ENCODE results near the gene C14orf132.

The C14orf132 gene

DNA sequence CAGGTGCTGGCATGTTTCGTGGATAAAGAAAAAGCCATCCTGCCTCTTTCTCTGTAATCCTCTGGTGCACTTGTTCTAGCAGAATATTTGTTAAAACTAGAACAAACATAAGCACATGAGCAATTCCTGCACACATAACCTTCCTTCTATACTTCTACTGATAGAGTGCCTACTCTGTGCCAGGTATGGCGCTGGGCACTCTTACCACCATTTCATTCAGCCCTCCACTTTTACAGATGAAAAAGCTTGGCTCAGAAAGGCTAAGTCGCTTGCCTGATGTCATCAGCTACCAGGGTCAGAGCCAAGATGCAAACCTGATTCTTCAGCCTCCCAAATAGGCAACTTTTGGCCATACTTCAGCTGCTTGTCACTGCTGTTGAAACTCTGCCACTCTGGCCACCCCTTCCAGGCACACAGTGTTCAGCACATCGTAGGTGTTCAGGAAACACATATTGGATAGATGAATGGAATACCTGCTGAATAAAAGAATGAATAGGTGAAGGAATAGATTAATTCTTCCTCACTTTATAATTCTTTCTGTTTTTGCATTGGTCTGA, 10.0 kb upstream of the C14orf132 start:
- FAIRE-seq (no peak), DNase-seq (ENCODE audit: insufficient read length, low spot score) (no peak)
- TF ChIP-seq POLR2A (IDR thresholded peaks at IDR 0.05; ENCODE audit: low read depth, low read length) = no peak

DNA sequence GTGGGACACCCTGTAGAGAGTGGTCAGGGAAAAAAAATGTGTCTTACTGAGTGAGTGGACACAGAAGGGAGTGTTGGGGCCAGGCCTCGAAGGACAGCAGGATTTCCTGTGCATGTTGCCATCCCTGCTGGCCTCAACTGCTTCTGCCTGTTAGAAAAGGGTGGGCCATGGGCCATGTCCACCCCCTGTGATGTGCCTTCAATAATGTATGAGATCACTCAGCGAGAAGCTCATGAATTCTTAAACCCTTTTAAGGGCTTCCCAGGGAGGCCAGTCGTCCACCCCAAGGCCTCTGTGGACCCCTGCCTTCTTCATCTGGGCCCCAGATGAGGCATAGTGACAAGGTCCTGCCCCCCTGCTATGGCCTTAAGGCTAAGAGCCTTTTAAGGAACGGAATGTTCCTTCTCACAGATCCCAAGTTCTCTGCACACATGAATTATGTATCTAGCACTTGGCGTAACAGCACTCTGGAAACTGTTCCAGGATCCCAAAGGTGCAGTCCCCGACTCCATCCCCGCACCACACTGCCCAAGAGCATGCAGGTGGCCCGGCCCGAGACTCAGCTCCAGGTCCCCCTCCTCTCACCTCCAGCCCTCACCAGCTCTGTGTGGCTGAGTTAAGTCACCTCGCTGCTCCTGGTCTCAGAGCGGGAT, 8.9 kb upstream of the C14orf132 start:
- no peak for TF ChIP-seq POLR2A (IDR thresholded peaks at IDR 0.05; ENCODE audit: low read depth, low read length)
- no peak for FAIRE-seq

DNA sequence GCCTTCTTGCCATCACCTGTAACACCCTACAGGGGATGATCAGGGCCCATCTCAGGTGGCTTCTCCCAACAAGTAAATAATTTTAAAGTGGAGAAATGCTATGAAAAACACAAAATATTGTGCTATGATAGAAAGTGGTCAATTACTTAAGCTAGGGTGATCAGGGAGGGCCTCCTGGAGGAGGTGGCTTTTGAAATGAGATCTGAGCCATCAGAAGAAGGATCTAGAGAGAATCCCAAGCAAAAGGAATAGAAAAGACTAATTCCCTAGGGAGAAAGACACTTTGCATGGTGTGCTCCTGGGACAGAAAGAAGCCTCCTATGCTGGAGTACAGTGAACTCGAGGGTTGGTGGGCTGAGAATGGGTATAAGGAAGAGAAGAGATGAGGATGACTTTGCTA, 7.5 kb upstream of the C14orf132 start:
- TF ChIP-seq POLR2A (IDR thresholded peaks at IDR 0.05; ENCODE audit: low read depth, low read length) = no peak
- DNase-seq (ENCODE audit: insufficient read length, low spot score) = no peak
- no peak for FAIRE-seq

More for the DNA sequence above, 8.9 kb upstream of the C14orf132 start:
- DNase-seq (ENCODE audit: insufficient read length, low spot score) = no peak

DNA sequence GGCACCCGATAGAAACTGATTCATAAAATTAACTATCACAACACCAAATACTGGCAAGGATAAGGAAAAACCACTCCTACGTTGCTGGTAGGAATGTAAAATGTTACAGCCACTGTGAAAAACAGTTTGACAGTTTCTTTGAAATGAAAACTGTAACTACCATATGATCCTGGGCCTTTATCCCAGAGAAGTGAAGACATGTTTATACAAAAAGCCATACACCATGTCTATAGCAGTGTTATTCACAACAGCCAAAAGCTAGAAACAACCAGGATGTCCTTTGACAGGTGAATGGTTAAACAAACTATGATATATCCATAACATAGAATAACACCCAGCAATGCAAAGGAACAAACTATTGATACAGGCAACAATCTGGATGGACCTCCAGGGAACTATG, 3.7 kb upstream of the C14orf132 start:
- no peak for TF ChIP-seq POLR2A (IDR thresholded peaks at IDR 0.05; ENCODE audit: low read depth, low read length)
- FAIRE-seq = peak; percentile 6

DNA sequence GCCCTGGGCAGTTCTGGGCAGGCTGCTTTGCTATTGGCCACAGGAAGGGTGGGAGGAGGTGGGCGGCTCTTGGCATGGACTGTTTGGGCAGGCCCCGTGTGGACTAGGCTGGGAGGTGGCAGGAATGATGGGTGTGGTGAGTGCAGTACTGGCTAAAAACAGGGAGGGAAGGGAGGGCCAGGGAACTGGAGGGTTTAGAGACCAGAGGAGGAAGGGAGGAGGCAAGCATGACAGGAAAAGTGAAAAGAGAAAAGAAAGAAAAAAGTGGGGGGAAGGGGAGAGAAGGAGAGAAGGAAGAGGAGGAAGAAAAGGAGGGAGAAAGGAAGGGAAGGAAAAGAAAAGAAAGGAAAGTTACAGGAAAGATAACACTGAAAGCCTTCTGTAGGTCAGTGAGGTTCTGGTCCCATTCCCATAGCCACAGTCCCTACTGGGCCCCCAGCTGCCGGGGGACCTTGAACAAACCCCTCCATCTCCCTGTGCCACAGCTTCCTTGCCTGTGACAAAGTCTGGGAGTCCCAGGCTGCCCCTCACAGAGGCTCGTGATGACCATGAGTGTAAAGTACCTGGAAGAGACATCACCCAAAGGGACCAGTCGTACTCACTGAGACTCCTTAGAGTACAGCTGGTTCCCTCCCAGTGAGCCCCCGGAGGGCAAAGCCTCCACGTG, 1.1 kb upstream of the C14orf132 start:
- DNase-seq (ENCODE audit: insufficient read length, low spot score) = peak; percentile 86
- FAIRE-seq = peak; percentile 93
- TF ChIP-seq POLR2A (IDR thresholded peaks at IDR 0.05; ENCODE audit: low read depth, low read length) = no peak

More for the DNA sequence above, 3.7 kb upstream of the C14orf132 start:
- DNase-seq (ENCODE audit: insufficient read length, low spot score) = no peak

DNA sequence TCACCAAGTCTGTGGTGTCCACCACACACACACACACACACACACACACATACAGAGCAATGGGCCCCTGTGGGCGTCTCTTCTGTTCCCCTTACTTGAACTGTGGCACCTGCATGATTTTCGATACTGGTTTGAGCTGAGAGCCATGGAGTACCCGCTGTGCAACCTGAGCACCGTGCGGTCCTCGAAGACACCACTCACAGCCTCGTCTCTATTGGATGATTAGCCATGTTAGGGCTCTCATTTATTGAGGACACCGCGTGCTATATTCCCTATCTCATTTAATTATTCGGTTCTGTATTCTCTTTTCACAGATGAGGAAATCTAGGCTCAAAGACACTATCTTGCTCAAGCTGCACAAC, 623 bp upstream of the C14orf132 start:
- no peak for TF ChIP-seq POLR2A (IDR thresholded peaks at IDR 0.05; ENCODE audit: low read depth, low read length)
- FAIRE-seq (no peak), DNase-seq (ENCODE audit: insufficient read length, low spot score) (no peak)

DNA sequence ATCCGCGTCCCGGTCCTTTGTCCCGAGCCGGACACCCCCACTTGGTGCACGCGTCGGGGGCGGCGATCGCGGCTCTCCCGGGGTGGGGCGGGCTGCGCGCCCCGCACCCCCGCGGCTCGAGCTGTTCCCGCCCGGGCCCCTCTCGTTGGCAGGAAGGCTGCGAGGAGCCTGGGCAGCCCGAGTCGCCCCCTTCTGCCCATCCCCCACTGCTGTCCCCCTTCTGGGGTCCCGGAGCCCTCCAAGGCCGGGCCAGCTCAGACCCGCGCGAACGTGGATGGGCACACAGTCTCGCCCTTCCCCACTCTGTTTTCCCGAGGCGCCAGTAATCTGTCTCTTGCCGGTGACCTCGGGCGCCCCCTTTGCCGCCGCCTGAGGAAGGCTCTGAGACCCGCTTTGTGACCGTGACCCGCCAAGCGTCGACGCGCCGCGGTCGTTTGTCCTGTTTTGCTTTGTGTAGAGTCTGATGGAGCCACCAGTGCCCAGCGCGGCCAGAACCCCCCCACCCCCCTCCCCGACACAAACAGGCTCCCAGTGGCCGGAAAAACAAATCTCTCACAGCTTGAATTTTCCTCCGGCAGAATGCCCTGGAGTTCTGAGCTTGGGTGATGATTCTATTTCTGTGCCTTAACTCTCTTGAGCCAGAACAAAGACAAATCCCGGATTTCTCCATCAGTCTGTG, 610 bp downstream of the C14orf132 start:
- TF ChIP-seq POLR2A (IDR thresholded peaks at IDR 0.05; ENCODE audit: low read depth, low read length) = no peak
- FAIRE-seq = no peak
- peak; percentile 21 for DNase-seq (ENCODE audit: insufficient read length, low spot score)

DNA sequence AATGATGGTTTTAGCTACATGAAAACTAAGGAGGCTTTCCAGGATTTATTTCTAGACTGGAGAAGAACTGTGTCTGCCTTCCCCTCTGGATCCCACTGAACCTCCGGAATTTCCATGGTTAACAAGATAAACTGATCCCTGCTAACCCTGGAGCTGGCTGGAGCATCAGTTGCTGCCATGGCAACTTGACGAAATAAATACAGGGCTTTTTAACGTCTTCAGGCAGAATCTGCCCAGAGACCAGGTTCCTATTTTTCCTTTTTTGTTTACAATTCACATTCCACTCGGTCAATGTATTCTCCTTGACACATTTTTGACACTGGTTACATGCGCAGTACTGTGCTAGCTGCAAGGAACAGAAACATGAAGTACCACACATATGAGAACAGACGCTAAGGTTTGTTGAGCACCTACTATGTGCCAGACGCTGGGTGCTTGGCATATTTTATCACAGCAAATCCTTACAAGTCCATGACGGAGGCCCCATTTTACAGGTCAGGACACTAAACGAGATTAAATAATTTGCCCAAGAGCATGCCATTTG, 1.7 kb downstream of the C14orf132 start:
- TF ChIP-seq POLR2A (IDR thresholded peaks at IDR 0.05; ENCODE audit: low read depth, low read length) = no peak
- FAIRE-seq (no peak), DNase-seq (ENCODE audit: insufficient read length, low spot score) (no peak)

DNA sequence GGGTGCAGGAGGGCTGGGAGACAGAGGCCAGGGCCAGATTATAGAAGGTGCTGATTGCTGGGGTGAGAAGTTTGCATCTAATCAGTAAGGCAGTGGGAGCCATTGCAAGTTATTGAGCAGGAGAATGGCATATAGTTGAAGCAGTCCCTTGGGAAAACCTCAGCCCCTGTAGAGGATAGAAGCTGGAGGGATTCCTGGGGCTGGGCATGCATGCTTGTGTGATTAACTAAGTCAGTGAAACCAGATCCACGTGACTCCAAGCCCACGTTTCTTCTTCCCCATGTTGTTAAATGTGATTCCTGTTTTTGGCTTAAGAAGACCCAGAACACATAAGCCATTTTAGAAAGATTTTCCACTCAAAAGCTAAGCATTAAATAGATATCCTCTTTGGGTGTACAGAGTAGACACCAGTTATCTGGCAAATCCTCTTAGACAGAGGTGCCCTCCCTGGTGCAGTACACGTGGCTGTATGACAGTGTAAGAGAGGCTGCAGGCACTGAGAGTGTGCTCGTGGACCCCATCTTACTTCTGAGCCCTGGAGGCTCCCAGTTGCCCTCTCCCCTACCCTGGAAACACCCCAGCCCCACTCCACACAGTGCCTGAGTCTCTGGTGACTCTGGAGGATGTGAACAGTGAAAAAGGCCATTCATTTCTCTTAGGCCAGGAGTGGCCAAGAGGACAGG, 3.2 kb downstream of the C14orf132 start:
- FAIRE-seq (no peak), DNase-seq (ENCODE audit: insufficient read length, low spot score) (no peak)
- no peak for TF ChIP-seq POLR2A (IDR thresholded peaks at IDR 0.05; ENCODE audit: low read depth, low read length)

DNA sequence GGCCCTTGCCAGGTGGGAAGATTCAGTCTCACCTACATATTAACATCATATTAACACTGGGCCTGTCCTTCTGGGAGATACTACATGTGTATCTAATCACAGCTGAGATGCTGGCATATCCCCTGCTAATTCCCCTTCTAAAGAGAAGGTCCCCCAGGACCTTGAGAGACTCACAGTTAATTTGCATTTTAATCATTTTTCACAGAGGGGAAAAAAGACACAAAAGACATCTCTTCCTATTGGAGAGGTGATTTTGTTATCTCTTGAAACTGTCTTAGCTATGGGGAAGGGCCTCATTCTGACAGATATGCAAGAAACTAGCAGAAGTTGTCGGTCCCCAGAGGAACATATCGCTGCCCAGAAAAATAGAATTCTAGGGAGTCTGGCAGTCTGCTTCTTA, 7.5 kb downstream of the C14orf132 start:
- DNase-seq (ENCODE audit: insufficient read length, low spot score) = no peak
- TF ChIP-seq POLR2A (IDR thresholded peaks at IDR 0.05; ENCODE audit: low read depth, low read length) = no peak
- FAIRE-seq = no peak

DNA sequence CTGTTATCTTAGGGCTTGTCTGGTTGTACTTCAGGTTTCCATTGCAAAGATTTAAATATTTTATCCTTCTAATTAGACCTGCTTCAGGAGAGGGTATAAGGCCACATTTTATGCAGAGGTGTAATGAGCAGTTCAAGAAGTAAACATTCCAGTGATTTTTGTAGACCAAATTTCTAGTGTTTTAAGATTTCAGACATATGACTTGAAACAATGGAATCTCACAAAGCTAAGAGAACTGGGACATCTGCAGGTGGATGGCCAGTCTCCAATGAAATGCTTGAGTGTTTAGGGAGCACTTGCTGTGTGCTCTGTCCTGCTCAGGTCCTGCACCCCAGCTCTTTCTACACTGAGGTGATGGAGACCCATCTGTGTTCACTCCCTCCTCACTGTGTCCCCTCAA, 7.9 kb downstream of the C14orf132 start:
- DNase-seq (ENCODE audit: insufficient read length, low spot score) (no peak), FAIRE-seq (no peak)
- TF ChIP-seq POLR2A (IDR thresholded peaks at IDR 0.05; ENCODE audit: low read depth, low read length) = no peak

DNA sequence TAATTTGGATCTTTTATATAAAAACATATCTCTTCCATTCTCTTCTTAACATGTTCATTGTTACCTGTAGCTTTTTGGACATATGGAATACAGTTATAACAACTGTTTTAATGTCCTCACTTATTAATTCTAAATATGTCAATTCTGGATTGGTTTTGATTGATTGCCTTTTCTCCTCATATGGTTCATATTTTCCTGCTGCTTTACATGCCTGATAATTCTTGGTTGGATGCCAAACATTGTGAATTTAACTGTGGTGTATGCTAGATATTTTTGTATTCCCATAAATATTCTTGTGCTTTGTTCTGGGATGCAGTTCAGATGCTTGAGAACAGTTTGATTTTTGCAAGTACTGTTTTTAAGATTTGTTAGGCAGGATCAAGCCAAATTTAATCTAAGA, 10.8 kb downstream of the C14orf132 start:
- FAIRE-seq (no peak), DNase-seq (ENCODE audit: insufficient read length, low spot score) (no peak)
- TF ChIP-seq POLR2A (IDR thresholded peaks at IDR 0.05; ENCODE audit: low read depth, low read length) = no peak

DNA sequence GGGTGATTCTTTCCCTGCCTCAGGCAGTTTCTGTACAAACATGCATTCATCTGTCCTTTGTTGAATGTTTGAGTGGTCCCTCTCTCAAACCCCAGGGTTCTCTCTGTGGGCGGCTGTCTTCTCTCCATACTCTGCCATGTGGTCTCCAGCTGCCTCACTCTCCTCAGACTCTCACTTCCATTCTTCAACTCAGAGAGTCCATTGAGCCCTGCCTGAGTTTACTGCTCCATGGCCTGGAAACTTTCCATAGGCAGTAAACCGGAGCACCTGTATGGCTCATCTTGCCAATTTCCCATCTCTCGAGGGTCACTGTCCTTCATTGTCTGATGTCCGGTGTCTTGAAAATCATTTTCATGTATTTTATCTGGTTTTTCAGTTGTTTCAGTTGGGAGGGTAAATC, 11.3 kb downstream of the C14orf132 start:
- FAIRE-seq = no peak
- no peak for DNase-seq (ENCODE audit: insufficient read length, low spot score)
- TF ChIP-seq POLR2A (IDR thresholded peaks at IDR 0.05; ENCODE audit: low read depth, low read length) = no peak

DNA sequence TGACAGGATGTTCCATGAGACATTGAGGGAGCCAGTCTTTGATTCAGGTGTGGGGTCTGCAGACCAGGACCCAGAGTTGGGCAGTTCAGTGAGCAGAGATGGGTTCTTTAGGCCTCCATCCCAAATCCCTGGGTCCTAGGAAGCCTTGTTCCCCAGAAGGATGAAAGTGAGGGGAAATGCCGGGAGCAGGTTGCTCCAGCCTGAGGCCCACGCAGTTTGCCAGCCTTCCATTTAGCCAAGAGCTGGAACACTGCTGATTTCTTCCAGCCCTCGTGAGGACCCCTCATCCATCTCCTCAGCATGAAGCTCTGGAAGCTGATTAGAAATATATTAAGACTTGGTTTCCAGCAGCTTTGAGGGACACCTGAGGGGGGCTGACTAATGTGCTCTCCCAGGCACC, 12.1 kb downstream of the C14orf132 start:
- FAIRE-seq = no peak
- DNase-seq (ENCODE audit: insufficient read length, low spot score) = no peak
- TF ChIP-seq POLR2A (IDR thresholded peaks at IDR 0.05; ENCODE audit: low read depth, low read length) = no peak

All from H54 (cell line).